ENCODE results near the gene TCN2. TPM values are rescaled to one million over a fixed set of nuclear protein-coding genes. Genes with fewer than 3 reads are reported as not detected.
"Not testable (repeated sequence)": the region's sequence is repeated elsewhere in the genome, so short reads cannot be mapped to it uniquely, and the experiment has no call there.

The TCN2 gene
- total RNA-seq, 1 experiment from 2014 or later: 2.2 TPM

DNA sequence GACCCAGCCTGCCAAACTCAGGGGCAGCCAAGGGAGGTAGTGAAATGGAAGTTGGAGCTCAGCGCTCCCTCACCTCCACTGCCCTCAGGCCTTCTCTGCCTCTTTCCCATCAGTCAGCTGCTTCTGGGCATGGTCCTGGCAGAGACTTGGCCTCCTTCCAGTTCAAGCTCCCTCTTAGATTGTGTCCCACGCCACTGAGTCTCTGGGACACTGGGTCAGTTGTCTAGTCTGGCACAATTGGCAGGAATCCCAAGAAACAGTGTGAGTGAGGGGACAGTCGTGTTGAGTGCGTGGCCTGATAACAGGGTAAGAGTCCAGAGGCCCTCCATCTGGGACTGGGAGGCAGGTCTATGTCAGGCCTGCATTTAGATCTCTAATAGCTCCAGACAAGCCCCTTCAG lies 21.5 kb downstream of the TCN2 start:
- no TSS peak for BruUV-seq (replicated peaks)
- H3K36me3 ChIP-seq (ENCODE audit: control insufficient read depth in 1 of 2, insufficient read depth in 2 of 2, low read length in 2 of 2): no peaks in the 10 kb centered on the region
- no peak for DNase-seq (ENCODE audit: low read depth, low spot score)
- H3K4me3 ChIP-seq (replicated peaks in 1 of 2; ENCODE audit: low read depth in 1 of 2, low read length in 2 of 2): no peak overlapping the region
- no peaks in the 10 kb centered on the region for H3K27me3 ChIP-seq (ENCODE audit: insufficient read depth, low read length)
- ChIA-PET RAD21 (ENCODE audit: low non-redundant PET in 1 of 2, low total read pairs in 2 of 2, uncharacterized antibody in 2 of 2, unreplicated experiment in 2 of 2) (no interaction called here), CTCF (interaction anchor here (0.7 to 1.0 kb wide), 2 partner anchors 22 to 74 kb away, joined by 3 read pairs; partner anchors contain the start of gene TCN2), POLR2A (no interaction called here)
- H3K9me2 ChIP-seq (ENCODE audit: insufficient read depth): no peaks in the 10 kb centered on the region
- H3K79me2 ChIP-seq (ENCODE audit: insufficient read depth, low read length): no peaks in the 10 kb centered on the region
- no peak for TF ChIP-seq POLR2AphosphoS5 (IDR thresholded peaks at IDR 0.05; ENCODE audit: low read depth, low read length)
- no peak for TF ChIP-seq YY1 (IDR thresholded peaks at IDR 0.05; ENCODE audit: extremely low read depth, insufficient replicate concordance, low read depth, low read length)
- ATAC-seq: no peak
- H3K9ac ChIP-seq (ENCODE audit: low read length): no peak overlapping the region
- no peak overlapping the region for H3K4me2 ChIP-seq (ENCODE audit: low read length)
- intact Hi-C loops (cut with micrococcal nuclease): no loop called here
- no peaks in the 10 kb centered on the region for H4K20me1 ChIP-seq (ENCODE audit: insufficient read depth)
- H3K4me1 ChIP-seq (ENCODE audit: control insufficient read depth in 1 of 2, insufficient read depth in 2 of 2, low read length in 2 of 2): no peaks in the 10 kb centered on the region
- no peak overlapping the region for H3K27ac ChIP-seq (ENCODE audit: low read depth, low read length)
- H2AFZ ChIP-seq (ENCODE audit: low read depth, low read length, poor library complexity, severe bottlenecking): no peak overlapping the region
- H3K9me3 ChIP-seq (ENCODE audit: control insufficient read depth in 1 of 2, insufficient read depth in 1 of 2, low read depth in 1 of 2, low read length in 2 of 2): no peaks in the 10 kb centered on the region

DNA sequence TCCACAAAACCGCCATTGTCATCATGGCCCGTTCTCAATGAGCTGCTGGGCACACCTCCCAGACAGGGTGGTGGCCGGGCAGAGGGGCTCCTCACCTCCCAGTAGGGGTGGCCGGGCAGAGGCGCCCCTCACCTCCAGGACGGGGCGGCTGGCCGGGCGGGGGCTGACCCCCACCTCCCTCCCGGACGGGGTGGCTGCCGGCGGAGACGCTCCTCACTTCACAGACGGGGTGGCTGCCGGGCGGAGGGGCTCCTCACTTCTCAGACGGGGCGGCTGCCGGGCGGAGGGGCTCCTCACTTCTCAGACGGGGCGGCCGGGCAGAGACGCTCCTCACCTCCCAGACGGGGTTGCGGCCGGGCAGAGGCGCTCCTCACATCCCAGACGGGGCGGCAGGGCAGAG lies 24.5 kb downstream of the TCN2 start:
- H3K9me3 ChIP-seq (ENCODE audit: control insufficient read depth in 1 of 2, insufficient read depth in 1 of 2, low read depth in 1 of 2, low read length in 2 of 2); ATAC-seq; H3K4me3 ChIP-seq (replicated peaks in 1 of 2; ENCODE audit: low read depth in 1 of 2, low read length in 2 of 2); H3K9me2 ChIP-seq (ENCODE audit: insufficient read depth); H3K79me2 ChIP-seq (ENCODE audit: insufficient read depth, low read length); H2AFZ ChIP-seq (ENCODE audit: low read depth, low read length, poor library complexity, severe bottlenecking); H3K27me3 ChIP-seq (ENCODE audit: insufficient read depth, low read length); H3K36me3 ChIP-seq (ENCODE audit: control insufficient read depth in 1 of 2, insufficient read depth in 2 of 2, low read length in 2 of 2); BruUV-seq (replicated peaks); H3K27ac ChIP-seq (ENCODE audit: low read depth, low read length); H3K4me2 ChIP-seq (ENCODE audit: low read length); DNase-seq (ENCODE audit: low read depth, low spot score); CTCF ChIA-PET; H3K9ac ChIP-seq (ENCODE audit: low read length); POLR2A ChIA-PET; RAD21 ChIA-PET (ENCODE audit: low non-redundant PET in 1 of 2, low total read pairs in 2 of 2, uncharacterized antibody in 2 of 2, unreplicated experiment in 2 of 2); H4K20me1 ChIP-seq (ENCODE audit: insufficient read depth): not testable (repeated sequence)
- intact Hi-C loops (cut with micrococcal nuclease): loop anchor here (5.0 to 10.0 kb wide), 2 partner anchors 76 to 293 kb away; no protein-coding TSS in a partner anchor
- peaks cover 12 to 23% of the 10 kb centered on the region in 2 experiments for H3K4me1 ChIP-seq (ENCODE audit: control insufficient read depth in 1 of 2, insufficient read depth in 2 of 2, low read length in 2 of 2)

Measured in HCT116 (cell line).